ENCODE measurements around the gene SPIRE1. TPM values are rescaled to one million over a fixed set of nuclear protein-coding genes. Genes with fewer than 3 reads are reported as not detected.

Gene SPIRE1
- total and polyA plus RNA-seq, 2 experiments from 2014 or later, result 10.7 to 28.6 TPM

GRCh38 chr18:12433829-12434540, 223.9 kb downstream of the SPIRE1 start:
- no peak overlapping the region for H3K9ac ChIP-seq
- H3K4me2 ChIP-seq (ENCODE audit: unreplicated experiment), result no peak overlapping the region
- 97% methylated on average over 33 to 46 of the region's 51 CpGs for WGBS, 2 experiments (ENCODE audit: low coverage in 1 of 2, low lambda C conversion rate in 2 of 2, missing lambda C conversion rate in 2 of 2)
- H2AFZ ChIP-seq, result no peak overlapping the region
- in situ Hi-C loops (cut with MboI), result no loop called here
- H3F3A ChIP-seq (ENCODE audit: insufficient read depth), result no peaks in the 10 kb centered on the region
- no peaks in the 10 kb centered on the region for H3K27me3 ChIP-seq (replicated peaks; ENCODE audit: insufficient read depth)
- no peaks in the 10 kb centered on the region for H3K79me2 ChIP-seq (ENCODE audit: insufficient read depth)
- H3K4me1 ChIP-seq (ENCODE audit: insufficient read depth), result no peaks in the 10 kb centered on the region
- H3K36me3 ChIP-seq (ENCODE audit: low read depth), result no peaks in the 10 kb centered on the region
- no peaks in the 10 kb centered on the region for H4K20me1 ChIP-seq (ENCODE audit: insufficient read depth)
- no peak overlapping the region for H3K27ac ChIP-seq
- DNase-seq, result no peak
- no peak for TF ChIP-seq EZH2 (IDR thresholded peaks at IDR 0.05; ENCODE audit: insufficient read depth, poor library complexity, severe bottlenecking)
- TF ChIP-seq EZH2phosphoT487 (IDR thresholded peaks at IDR 0.05; ENCODE audit: insufficient read depth, low read depth), result no peak
- H3K9me2 ChIP-seq (ENCODE audit: insufficient read depth), result no peaks in the 10 kb centered on the region
- H3K4me3 ChIP-seq, result no peak overlapping the region
- no peaks in the 10 kb centered on the region for H3K9me3 ChIP-seq (ENCODE audit: low read depth)

- Histone ChIP-seq H3K4me3 (no peak overlapping the region), H3F3A (ENCODE audit: insufficient read depth) (no peaks in the 10 kb centered on the region), H2AFZ (no peak overlapping the region), H3K27ac (no peak overlapping the region), H3K9me3 (ENCODE audit: low read depth) (no peaks in the 10 kb centered on the region), H3K36me3 (ENCODE audit: low read depth) (no peaks in the 10 kb centered on the region; the same call in 1 of the 2 replicates), H3K79me2 (ENCODE audit: insufficient read depth) (no peaks in the 10 kb centered on the region), H3K27me3 (replicated peaks; ENCODE audit: insufficient read depth) (no peaks in the 10 kb centered on the region), H3K9ac (no peak overlapping the region), H3K9me2 (ENCODE audit: insufficient read depth) (no peaks in the 10 kb centered on the region), H3K4me1 (ENCODE audit: insufficient read depth) (no peaks in the 10 kb centered on the region), H3K4me2 (ENCODE audit: unreplicated experiment) (no peak overlapping the region), H4K20me1 (ENCODE audit: insufficient read depth) (no peaks in the 10 kb centered on the region)
- in situ Hi-C loops (cut with MboI), result no loop called here
- no peak for DNase-seq
- WGBS, 2 experiments (ENCODE audit: low coverage in 1 of 2, low lambda C conversion rate in 2 of 2, missing lambda C conversion rate in 2 of 2), result 98 to 99% methylated on average over 19 to 31 of the region's 31 CpGs
- TF ChIP-seq EZH2phosphoT487 (IDR thresholded peaks at IDR 0.05; ENCODE audit: insufficient read depth, low read depth), result no peak
- no peak for TF ChIP-seq EZH2 (IDR thresholded peaks at IDR 0.05; ENCODE audit: insufficient read depth, poor library complexity, severe bottlenecking)
These were observed 225.0 kb downstream of the SPIRE1 start for GRCh38 chr18:12432881-12433280.

GRCh38 chr18:12432196-12432595, 225.7 kb downstream of the SPIRE1 start:
- no peaks in the 10 kb centered on the region for H3F3A ChIP-seq (ENCODE audit: insufficient read depth)
- DNase-seq, result no peak
- H3K9me2 ChIP-seq (ENCODE audit: insufficient read depth), result no peaks in the 10 kb centered on the region
- in situ Hi-C loops (cut with MboI), result no loop called here
- no peaks in the 10 kb centered on the region for H3K79me2 ChIP-seq (ENCODE audit: insufficient read depth)
- 97% methylated on average over 20 to 22 of the region's 22 CpGs for WGBS, 2 experiments (ENCODE audit: low coverage in 1 of 2, low lambda C conversion rate in 2 of 2, missing lambda C conversion rate in 2 of 2)
- H4K20me1 ChIP-seq (ENCODE audit: insufficient read depth), result no peaks in the 10 kb centered on the region
- no peak overlapping the region for H3K9ac ChIP-seq
- no peak overlapping the region for H3K4me2 ChIP-seq (ENCODE audit: unreplicated experiment)
- TF ChIP-seq EZH2phosphoT487 (IDR thresholded peaks at IDR 0.05; ENCODE audit: insufficient read depth, low read depth), result no peak
- TF ChIP-seq EZH2 (IDR thresholded peaks at IDR 0.05; ENCODE audit: insufficient read depth, poor library complexity, severe bottlenecking), result no peak
- H3K4me1 ChIP-seq (ENCODE audit: insufficient read depth), result no peaks in the 10 kb centered on the region
- peaks cover 3% of the 10 kb centered on the region for H3K36me3 ChIP-seq (ENCODE audit: low read depth)
- H2AFZ ChIP-seq, result no peak overlapping the region
- no peak overlapping the region for H3K4me3 ChIP-seq
- no peak overlapping the region for H3K27ac ChIP-seq
- H3K27me3 ChIP-seq (replicated peaks; ENCODE audit: insufficient read depth), result no peaks in the 10 kb centered on the region
- no peaks in the 10 kb centered on the region for H3K9me3 ChIP-seq (ENCODE audit: low read depth)

- H3K9me3 ChIP-seq (ENCODE audit: low read depth), result no peaks in the 10 kb centered on the region
- peaks cover 9% of the 10 kb centered on the region for H3K36me3 ChIP-seq (ENCODE audit: low read depth)
- no peak for TF ChIP-seq EZH2 (IDR thresholded peaks at IDR 0.05; ENCODE audit: insufficient read depth, poor library complexity, severe bottlenecking)
- no peaks in the 10 kb centered on the region for H3K9me2 ChIP-seq (ENCODE audit: insufficient read depth)
- WGBS, 2 experiments (ENCODE audit: low coverage in 1 of 2, low lambda C conversion rate in 2 of 2, missing lambda C conversion rate in 2 of 2), result 92 to 97% methylated on average over 11 to 16 of the region's 16 CpGs
- no peaks in the 10 kb centered on the region for H4K20me1 ChIP-seq (ENCODE audit: insufficient read depth)
- in situ Hi-C loops (cut with MboI), result no loop called here
- H3K4me3 ChIP-seq, result no peak overlapping the region
- H3K27ac ChIP-seq, result no peak overlapping the region
- no peak overlapping the region for H3K4me2 ChIP-seq (ENCODE audit: unreplicated experiment)
- no peaks in the 10 kb centered on the region for H3K27me3 ChIP-seq (replicated peaks; ENCODE audit: insufficient read depth)
- no peak overlapping the region for H2AFZ ChIP-seq
- no peaks in the 10 kb centered on the region for H3F3A ChIP-seq (ENCODE audit: insufficient read depth)
- H3K79me2 ChIP-seq (ENCODE audit: insufficient read depth), result no peaks in the 10 kb centered on the region
- DNase-seq, result no peak
- H3K9ac ChIP-seq, result no peak overlapping the region
- no peaks in the 10 kb centered on the region for H3K4me1 ChIP-seq (ENCODE audit: insufficient read depth)
These were observed 226.3 kb downstream of the SPIRE1 start for GRCh38 chr18:12431561-12431960.

Data from GM23248 (cell line).